T-helper 2 cell treated with Interferon-gamma antibody and Interleukin-4, amounts not matched to agents 5 μg/mL and 100 μg/mL, for 36 hours (primary cell): ENCODE measurements around the gene DLST.

Experiments used
- DNase-seq: peaks from one replicate; pipeline ENCODE4 v3.0.0; 2021; ENCODE audit warnings: low spot score
- H3K27ac Mint-ChIP-seq: one replicate; pipeline ENCODE4 v1.8.0; 2021; ENCODE audit warnings: mild to moderate bottlenecking, mixed read lengths
- H3K27me3 Mint-ChIP-seq: one replicate; pipeline ENCODE4 v1.8.0; 2021; ENCODE audit warnings: low read depth, mixed read lengths
- H3K36me3 Mint-ChIP-seq: one replicate; pipeline ENCODE4 v1.8.0; 2021; ENCODE audit warnings: low read depth, mixed read lengths
- H3K4me1 Mint-ChIP-seq: one replicate; pipeline ENCODE4 v1.8.0; 2021; ENCODE audit warnings: low read depth, mixed read lengths
- H3K4me3 Mint-ChIP-seq: one replicate; pipeline ENCODE4 v1.8.0; 2022; ENCODE audit warnings: mild to moderate bottlenecking, moderate library complexity, mixed read lengths
- H3K9me3 Mint-ChIP-seq: one replicate; pipeline ENCODE4 v1.8.0; 2021; ENCODE audit warnings: mixed read lengths

DLST gene

DNA sequence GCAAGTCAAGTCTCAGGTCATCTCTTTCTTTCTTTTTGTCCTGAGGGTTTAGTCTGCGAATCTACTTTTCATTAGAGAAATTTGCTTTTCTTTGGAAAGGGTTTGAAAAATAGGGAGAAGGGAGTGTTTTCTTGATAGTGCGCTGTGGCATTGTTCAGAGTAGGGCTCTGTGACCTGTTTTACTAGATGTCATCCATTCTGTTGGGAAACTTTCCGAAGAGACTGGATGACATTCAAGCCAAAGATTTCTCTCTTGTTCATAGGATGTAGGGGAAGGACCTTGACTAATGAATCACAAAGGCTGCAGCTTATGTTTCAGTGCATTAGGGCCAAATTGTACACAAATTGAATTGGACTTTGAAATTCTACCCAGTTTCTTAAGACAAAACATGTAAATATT is 14.7 kb downstream of the DLST start:
- H3K4me3 Mint-ChIP-seq: no peak overlapping the region
- H3K27me3 Mint-ChIP-seq: no peaks in the 10 kb centered on the region
- H3K36me3 Mint-ChIP-seq: peaks cover 83% of the 10 kb centered on the region
- H3K9me3 Mint-ChIP-seq: no peaks in the 10 kb centered on the region
- no peak for DNase-seq
- no peaks in the 10 kb centered on the region for H3K4me1 Mint-ChIP-seq
- no peak overlapping the region for H3K27ac Mint-ChIP-seq

DNA sequence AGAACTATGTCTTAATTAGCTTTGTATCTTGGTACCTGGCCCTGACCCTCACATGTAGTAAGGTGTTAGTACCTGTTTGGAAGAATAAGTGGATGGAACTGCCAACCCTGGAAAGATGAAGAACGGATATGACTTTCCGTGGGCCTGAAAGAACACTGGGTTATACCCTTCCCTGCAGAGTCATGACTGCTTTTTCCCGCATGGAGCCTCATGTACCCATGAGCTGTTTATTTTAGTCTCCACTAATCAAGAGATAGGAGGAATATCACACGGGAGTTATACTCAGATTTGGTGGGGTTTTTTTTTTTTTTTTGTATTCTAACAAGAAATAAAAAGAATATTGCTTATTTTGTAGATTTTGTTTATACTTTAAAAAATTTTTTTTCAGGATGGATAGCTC is 15.9 kb downstream of the DLST start:
- Mint-ChIP-seq H3K9me3 (no peaks in the 10 kb centered on the region), H3K4me1 (no peaks in the 10 kb centered on the region), H3K27ac (no peak overlapping the region), H3K36me3 (peaks cover 84% of the 10 kb centered on the region), H3K4me3 (no peak overlapping the region), H3K27me3 (no peaks in the 10 kb centered on the region)
- DNase-seq: no peak

DNA sequence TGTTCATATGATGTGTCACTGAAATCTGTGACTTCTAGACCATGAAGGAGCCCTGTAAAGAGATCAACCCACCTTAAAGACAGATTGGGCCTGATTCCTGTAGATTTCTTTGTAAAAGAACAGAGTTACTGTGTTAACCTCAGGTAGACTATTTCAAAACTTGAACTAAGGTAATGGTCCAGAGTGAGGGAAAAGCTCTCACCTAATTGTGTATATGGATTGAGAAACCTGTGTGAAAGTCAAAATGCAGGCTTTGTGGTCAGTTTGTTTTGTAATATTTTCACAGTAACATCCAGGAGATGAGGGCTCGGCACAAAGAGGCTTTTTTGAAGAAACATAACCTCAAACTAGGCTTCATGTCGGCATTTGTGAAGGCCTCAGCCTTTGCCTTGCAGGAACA is 16.4 kb downstream of the DLST start:
- peaks cover 84% of the 10 kb centered on the region for H3K36me3 Mint-ChIP-seq

DNA sequence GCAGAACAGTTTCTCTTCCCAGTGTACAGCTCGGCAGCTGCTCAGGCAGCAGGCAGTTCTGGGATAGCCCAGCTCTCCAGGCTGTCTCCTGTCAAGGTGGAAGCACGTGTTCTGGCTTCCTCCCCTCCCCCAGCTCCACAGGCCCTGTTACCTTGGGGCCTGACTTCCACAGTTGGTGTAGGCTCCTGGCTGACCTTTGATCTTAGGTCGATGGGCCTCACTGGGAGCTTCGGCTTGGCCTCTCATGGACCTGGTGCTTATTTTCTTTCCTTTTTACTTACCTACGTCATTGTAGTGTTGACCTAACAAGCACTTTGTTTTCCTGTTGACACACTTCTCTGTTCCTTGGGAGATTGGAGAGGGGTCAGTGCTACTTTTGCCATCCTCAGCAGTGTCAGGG is 17.0 kb downstream of the DLST start:
- peaks cover 82% of the 10 kb centered on the region for H3K36me3 Mint-ChIP-seq
- H3K4me3 Mint-ChIP-seq: no peak overlapping the region
- H3K9me3 Mint-ChIP-seq: no peaks in the 10 kb centered on the region
- no peaks in the 10 kb centered on the region for H3K27me3 Mint-ChIP-seq
- no peaks in the 10 kb centered on the region for H3K4me1 Mint-ChIP-seq
- H3K27ac Mint-ChIP-seq: no peak overlapping the region
- no peak for DNase-seq

More for the DNA sequence above, 16.4 kb downstream of the DLST start:
- Mint-ChIP-seq H3K27ac (no peak overlapping the region), H3K27me3 (no peaks in the 10 kb centered on the region), H3K9me3 (no peaks in the 10 kb centered on the region), H3K4me1 (no peaks in the 10 kb centered on the region), H3K4me3 (no peak overlapping the region)
- DNase-seq: no peak

DNA sequence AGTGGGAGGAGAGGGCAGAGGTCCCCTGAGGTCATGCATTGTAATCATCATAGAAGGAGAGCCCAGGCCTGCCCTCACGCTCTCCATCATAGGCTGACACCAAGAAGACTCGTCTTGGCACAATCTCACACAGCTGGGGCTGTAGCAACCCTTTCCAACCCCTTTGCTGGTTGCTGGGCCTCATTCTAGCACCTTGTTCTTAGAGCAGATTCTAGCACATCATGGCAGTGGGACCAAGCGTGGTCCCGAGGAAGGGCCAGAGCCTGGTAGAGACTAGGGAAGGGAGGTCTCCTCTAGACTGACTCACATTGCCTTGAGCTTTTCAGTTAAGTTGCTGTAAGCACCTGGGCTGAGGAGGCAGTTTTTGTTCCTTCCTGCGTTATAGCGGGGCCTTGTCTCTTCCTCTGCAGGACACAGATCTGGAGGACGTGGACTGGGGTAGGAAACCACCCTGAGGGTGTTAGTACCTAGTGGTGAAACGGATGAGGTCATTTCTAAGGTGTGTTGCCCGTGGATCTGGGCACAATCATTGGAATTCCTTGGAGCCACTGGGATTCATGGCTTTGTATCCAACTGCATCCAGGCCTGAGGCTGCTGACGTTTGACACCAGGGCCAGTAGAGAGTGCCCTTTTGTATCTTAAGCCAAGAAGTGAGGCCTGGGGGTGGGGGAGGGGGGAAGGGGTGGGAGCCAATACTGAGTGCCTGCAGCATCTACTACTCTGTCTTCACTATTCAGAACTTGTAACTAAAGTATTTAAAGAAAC is 21.4 kb downstream of the DLST start:
- Mint-ChIP-seq H3K27ac (no peak overlapping the region), H3K4me1 (no peaks in the 10 kb centered on the region), H3K4me3 (no peak overlapping the region), H3K27me3 (no peaks in the 10 kb centered on the region), H3K36me3 (peaks cover 53% of the 10 kb centered on the region), H3K9me3 (no peaks in the 10 kb centered on the region)
- DNase-seq: no peak

DNA sequence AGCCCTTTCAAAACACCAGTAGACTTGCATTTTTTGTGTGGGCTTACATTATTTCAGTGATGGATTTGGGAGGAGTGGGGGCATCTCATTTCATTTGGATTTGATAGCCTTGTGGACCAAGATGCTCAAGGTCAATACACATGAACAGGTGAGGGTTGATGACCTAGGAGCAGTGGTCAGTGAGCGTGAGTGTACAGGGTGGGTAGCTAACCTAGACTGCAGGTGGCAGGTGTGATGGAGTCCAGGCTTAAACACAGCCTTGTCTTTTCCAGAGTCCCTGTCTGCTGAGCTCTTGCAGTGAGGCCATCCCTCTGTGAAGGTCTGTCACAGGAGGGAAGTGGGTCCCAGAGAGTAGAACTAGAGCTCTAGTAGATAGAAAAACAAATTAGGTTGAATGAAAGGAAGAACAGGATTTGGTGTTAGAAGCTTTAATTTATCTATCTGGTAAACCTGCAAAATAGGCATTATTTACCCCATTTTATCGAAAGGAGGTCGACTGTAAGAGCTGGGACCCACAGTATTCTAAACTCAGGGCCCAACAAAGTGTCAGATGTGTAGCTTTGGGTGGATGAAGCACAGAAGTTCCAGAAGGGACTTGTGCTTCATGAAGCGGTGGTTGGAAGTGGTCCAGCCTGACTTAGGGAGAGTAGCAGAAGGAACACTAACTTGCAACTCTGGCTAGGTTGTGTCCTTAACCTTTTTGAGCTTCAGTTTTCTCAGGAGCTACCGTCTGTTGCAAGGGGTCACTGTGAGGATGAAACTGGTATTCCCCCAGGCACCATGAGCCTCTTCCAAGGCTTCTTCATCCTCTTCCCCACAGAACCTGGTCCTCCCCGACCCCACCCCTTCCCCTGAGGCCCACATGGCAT is 23.2 kb downstream of the DLST start:
- no peak for DNase-seq
- no peak overlapping the region for H3K4me3 Mint-ChIP-seq

DNA sequence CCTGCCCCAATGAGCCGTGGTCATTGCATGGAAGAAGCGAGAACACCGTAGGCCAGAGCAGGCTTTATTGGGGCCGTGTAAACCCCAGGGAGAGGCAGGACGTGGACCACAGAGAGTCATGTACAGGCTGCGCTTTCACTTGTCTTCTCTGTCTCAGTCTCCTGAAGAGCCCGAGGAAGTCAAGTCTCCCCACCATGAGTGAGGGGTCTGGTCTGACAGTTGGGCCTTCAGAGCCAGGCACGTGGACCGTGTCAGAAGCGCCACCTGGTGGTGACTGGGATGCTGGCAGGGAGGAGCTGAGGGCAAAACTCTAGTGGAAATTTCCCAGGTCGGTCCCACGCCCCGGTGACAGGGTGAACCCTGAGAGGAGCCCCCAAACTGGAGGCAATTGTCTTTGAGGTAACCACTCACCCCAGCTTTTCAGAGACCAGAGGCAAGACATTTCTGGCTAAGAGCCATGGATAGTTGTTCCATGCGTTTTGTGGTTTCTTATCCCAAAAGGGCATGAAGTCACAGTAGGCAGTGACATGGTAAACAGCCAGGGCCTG is 24.0 kb downstream of the DLST start:
- no peak overlapping the region for H3K4me3 Mint-ChIP-seq
- peak; percentile 52 for DNase-seq
- H3K27ac Mint-ChIP-seq: peak overlapping the region; percentile 67
- H3K36me3 Mint-ChIP-seq: peaks cover 28% of the 10 kb centered on the region
- H3K9me3 Mint-ChIP-seq: no peaks in the 10 kb centered on the region
- no peaks in the 10 kb centered on the region for H3K4me1 Mint-ChIP-seq
- no peaks in the 10 kb centered on the region for H3K27me3 Mint-ChIP-seq

More for the DNA sequence above, 23.2 kb downstream of the DLST start:
- Mint-ChIP-seq H3K27ac (peak overlapping the region; percentile 21), H3K4me1 (no peaks in the 10 kb centered on the region), H3K9me3 (no peaks in the 10 kb centered on the region), H3K36me3 (peaks cover 36% of the 10 kb centered on the region), H3K27me3 (no peaks in the 10 kb centered on the region)

DNA sequence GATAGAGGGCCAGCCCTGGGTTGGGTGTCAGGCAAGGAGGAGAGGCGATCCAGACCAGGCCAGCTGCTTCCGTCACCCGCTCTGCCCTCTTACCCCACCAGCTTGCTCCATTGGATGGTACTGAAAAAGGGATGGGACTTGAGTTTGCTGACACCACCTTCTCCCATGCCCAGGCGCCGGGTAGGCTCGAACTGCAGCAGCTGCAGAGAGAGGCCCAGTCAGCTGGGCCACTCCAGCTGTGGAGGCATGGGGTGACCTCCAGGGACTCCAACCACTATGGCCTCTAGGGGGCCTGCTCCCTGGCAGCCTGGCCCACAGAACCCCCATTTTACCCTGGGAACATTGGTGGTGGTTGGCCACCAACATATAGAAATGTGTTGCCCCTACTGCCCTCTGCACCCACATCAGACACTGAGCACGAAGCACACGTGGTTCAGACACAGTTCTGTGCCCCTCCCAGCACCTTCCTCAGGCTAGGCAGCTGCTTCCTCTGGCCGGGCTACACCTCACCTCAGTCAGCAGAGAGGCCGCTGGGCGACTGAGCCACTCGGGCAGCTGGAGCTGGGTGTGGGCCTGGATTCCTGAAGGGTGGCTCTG is 25.3 kb downstream of the DLST start:
- no peak overlapping the region for H3K4me3 Mint-ChIP-seq
- no peak overlapping the region for H3K27ac Mint-ChIP-seq
- no peaks in the 10 kb centered on the region for H3K4me1 Mint-ChIP-seq
- H3K9me3 Mint-ChIP-seq: no peaks in the 10 kb centered on the region
- H3K27me3 Mint-ChIP-seq: no peaks in the 10 kb centered on the region
- peaks cover 18% of the 10 kb centered on the region for H3K36me3 Mint-ChIP-seq
- DNase-seq: no peak

DNA sequence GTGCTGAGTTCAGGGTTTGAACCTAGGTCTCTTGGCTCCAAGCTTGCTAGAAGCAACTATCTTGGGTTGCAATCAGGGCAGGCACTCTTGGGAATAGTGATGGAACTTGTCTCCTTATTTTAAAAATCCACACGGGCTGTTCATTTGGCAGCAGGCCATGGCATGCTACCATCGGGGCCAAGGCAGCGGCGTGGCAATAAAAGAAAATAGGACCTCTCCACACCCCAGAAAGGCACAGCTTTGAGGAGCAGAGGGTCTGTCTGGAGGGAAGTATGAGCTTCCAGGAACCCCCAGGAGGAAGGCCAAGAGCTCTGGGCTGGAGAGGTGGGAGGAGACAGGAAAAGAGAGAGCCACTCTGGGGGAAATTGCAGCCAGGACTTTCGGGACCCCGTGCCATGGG is 26.0 kb downstream of the DLST start:
- Mint-ChIP-seq H3K4me3 (no peak overlapping the region), H3K27me3 (no peaks in the 10 kb centered on the region), H3K27ac (no peak overlapping the region), H3K4me1 (no peaks in the 10 kb centered on the region), H3K36me3 (peaks cover 13% of the 10 kb centered on the region), H3K9me3 (no peaks in the 10 kb centered on the region)
- DNase-seq: no peak

DNA sequence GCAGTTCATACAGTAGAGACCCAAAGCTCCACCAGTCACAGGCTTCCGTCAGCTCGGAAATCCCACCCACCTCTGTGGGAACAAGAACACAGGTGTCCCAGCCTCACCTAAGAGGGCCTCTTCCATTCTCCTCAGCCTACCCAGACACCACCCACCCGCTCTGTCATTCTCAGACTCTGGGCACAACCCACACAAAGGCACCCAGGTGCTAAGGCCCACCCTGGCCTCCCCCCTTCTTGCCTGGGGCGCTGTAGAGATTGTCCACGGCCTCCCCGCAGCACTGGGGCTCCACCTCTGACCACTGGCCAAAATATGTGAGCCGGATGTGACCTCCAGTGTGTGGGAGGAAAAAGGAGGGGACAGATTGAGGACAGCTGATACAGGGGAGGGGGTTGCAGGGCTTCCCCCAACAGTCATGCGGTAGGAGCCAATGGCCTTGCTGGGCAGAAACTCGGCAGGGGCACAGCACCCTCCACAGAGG is 27.2 kb downstream of the DLST start:
- no peak overlapping the region for H3K4me3 Mint-ChIP-seq
- DNase-seq: no peak
- H3K27me3 Mint-ChIP-seq: no peaks in the 10 kb centered on the region
- H3K9me3 Mint-ChIP-seq: no peaks in the 10 kb centered on the region
- no peaks in the 10 kb centered on the region for H3K4me1 Mint-ChIP-seq
- no peak overlapping the region for H3K27ac Mint-ChIP-seq
- peaks cover 7% of the 10 kb centered on the region for H3K36me3 Mint-ChIP-seq

DNA sequence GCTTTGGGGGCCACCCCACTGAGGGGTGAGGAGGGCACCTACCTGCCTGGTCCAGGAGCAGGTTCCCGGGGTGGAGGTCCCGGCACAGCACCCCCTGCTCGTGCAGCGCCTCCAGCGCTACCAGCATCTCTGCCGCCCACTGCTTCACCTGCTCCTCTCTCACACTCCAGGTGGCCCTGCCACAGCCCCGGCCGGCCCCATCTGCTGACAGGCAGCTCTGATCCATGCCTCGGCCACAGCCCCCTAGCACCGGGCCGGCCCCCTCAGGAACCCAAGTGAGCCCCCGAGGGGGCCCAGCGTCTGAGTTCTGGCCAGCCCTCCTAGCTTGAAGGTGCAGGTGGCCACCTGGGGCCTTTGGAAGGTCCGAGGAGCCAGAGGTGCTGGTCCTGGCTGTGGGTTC is 27.8 kb downstream of the DLST start:
- Mint-ChIP-seq H3K27me3 (no peaks in the 10 kb centered on the region), H3K27ac (no peak overlapping the region), H3K4me3 (no peak overlapping the region), H3K36me3 (peaks cover 5% of the 10 kb centered on the region), H3K9me3 (no peaks in the 10 kb centered on the region), H3K4me1 (no peaks in the 10 kb centered on the region)
- no peak for DNase-seq

DNA sequence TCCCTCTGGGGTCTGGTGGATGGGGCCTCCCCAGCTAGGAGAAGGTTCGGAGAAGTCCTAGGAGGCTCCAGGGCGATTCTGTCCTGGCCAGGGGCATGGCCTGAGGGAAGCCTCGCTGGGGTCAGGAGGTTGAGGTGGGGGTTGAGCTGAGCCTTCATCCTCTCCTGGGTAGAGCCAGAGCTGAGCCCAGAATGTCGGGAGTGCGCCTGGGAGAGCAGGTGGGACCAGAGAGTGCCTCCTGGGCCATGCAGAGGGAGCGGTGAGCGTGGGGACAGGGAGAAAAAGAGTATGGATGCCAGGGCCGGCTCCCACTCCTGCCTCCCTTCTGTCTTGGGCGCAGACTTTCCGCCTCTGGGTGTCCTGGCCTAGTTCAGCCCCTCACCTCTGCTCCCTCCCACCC is 28.2 kb downstream of the DLST start:
- no peaks in the 10 kb centered on the region for H3K9me3 Mint-ChIP-seq
- no peaks in the 10 kb centered on the region for H3K4me1 Mint-ChIP-seq
- no peak for DNase-seq
- peaks cover 5% of the 10 kb centered on the region for H3K36me3 Mint-ChIP-seq
- H3K27me3 Mint-ChIP-seq: no peaks in the 10 kb centered on the region
- H3K4me3 Mint-ChIP-seq: no peak overlapping the region
- no peak overlapping the region for H3K27ac Mint-ChIP-seq

DNA sequence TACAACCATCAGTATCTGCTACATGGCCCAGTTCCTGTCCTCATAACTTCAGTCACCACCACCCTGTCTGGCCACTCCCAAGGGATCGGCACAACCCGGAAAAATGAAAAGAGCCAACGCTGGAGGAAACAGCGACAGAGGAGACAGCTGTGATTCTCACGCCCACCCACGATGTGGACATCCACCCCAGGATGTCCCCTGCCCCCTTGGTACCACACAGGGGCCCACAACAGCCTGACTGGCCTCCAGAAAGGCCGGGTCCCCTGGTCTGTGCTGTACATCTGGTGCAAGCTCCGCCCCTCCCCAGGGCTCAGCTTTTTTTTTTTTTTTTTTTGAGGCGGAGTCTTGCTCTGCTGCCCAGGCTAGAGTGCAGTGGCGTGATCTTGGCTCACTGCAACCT is 28.8 kb downstream of the DLST start:
- Mint-ChIP-seq H3K27me3 (no peaks in the 10 kb centered on the region), H3K9me3 (no peaks in the 10 kb centered on the region), H3K4me1 (no peaks in the 10 kb centered on the region), H3K4me3 (no peak overlapping the region), H3K36me3 (peaks cover 3% of the 10 kb centered on the region), H3K27ac (no peak overlapping the region)
- DNase-seq: no peak

DNA sequence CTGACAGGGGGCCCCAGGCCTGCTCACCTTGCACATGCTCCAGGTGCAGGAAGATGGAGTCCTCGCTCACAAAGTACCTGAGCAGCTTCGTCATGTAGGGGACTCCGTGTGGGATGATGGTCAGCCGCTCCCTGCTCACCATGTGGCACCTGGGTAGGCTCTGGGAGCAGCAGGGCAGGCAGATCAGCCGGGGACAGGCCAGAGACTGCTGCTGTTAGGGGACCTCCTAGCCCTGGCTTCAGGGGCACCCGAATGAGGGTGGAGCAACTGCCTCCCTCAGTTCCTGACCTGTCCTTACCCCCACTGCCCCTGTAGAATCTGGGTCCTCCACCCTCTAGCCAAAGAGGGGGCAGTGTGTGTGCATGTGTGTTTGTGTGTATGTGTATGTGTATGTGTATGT is 29.5 kb downstream of the DLST start:
- H3K4me1 Mint-ChIP-seq: no peaks in the 10 kb centered on the region
- no peak for DNase-seq
- H3K36me3 Mint-ChIP-seq: no peaks in the 10 kb centered on the region
- no peak overlapping the region for H3K4me3 Mint-ChIP-seq
- H3K27ac Mint-ChIP-seq: no peak overlapping the region
- H3K27me3 Mint-ChIP-seq: no peaks in the 10 kb centered on the region
- no peaks in the 10 kb centered on the region for H3K9me3 Mint-ChIP-seq
